ENCODE data around the gene CDIP1. TPM values are rescaled to one million over a fixed set of nuclear protein-coding genes. Genes with fewer than 3 reads are reported as not detected.

The CDIP1 gene
- total RNA-seq, 2 donors from 2014 or later = 41.8 to 64.4 TPM

GRCh38 chr16:4519274-4520058, 19.1 kb downstream of the CDIP1 start:
- DNase-seq = no peak
- H3K27ac Mint-ChIP-seq = peak overlapping the region; percentile 64
- 87 to 88% methylated on average over 10 to 15 of the region's 15 CpGs for WGBS, 2 experiments (ENCODE audit: insufficient coverage in 1 of 2, insufficient read length in 1 of 2)

GRCh38 chr16:4517812-4518680, 20.5 kb downstream of the CDIP1 start:
- H3K27ac ChIP-seq (ENCODE audit: low read depth, low read length) = no peak overlapping the region

More at GRCh38 chr16:4519274-4520058, 19.1 kb downstream of the CDIP1 start:
- H3K27ac ChIP-seq (ENCODE audit: low read depth, low read length) = no peak overlapping the region
- no peak overlapping the region for H3K4me3 ChIP-seq (ENCODE audit: low read length)
- H3K9me3 ChIP-seq (ENCODE audit: control insufficient read depth, low read length) = no peaks in the 10 kb centered on the region
- Mint-ChIP-seq H3K4me1 (no peaks in the 10 kb centered on the region), H3K27me3 (ENCODE audit: insufficient read depth) (no peaks in the 10 kb centered on the region), H3K4me3 (no peak overlapping the region), H3K9me3 (no peaks in the 10 kb centered on the region), H3K36me3 (ENCODE audit: low read depth) (peaks cover 4% of the 10 kb centered on the region)
- TF ChIP-seq, protein P1, sequence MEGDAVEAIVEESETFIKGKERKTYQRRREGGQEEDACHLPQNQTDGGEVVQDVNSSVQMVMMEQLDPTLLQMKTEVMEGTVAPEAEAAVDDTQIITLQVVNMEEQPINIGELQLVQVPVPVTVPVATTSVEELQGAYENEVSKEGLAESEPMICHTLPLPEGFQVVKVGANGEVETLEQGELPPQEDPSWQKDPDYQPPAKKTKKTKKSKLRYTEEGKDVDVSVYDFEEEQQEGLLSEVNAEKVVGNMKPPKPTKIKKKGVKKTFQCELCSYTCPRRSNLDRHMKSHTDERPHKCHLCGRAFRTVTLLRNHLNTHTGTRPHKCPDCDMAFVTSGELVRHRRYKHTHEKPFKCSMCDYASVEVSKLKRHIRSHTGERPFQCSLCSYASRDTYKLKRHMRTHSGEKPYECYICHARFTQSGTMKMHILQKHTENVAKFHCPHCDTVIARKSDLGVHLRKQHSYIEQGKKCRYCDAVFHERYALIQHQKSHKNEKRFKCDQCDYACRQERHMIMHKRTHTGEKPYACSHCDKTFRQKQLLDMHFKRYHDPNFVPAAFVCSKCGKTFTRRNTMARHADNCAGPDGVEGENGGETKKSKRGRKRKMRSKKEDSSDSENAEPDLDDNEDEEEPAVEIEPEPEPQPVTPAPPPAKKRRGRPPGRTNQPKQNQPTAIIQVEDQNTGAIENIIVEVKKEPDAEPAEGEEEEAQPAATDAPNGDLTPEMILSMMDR (conservative IDR thresholded peaks at IDR 0.05) = no peak
- H3K9ac ChIP-seq (ENCODE audit: extremely low read depth, low read length, poor library complexity, severe bottlenecking) = no peak overlapping the region
- H3K4me1 ChIP-seq (ENCODE audit: control insufficient read depth, insufficient read depth, low read length) = no peaks in the 10 kb centered on the region
- no peaks in the 10 kb centered on the region for H3K27me3 ChIP-seq (ENCODE audit: control insufficient read depth, insufficient read depth, low read length, poor library complexity, severe bottlenecking)
- H3K36me3 ChIP-seq (ENCODE audit: control insufficient read depth, insufficient read depth, low read length) = no peaks in the 10 kb centered on the region

GRCh38 chr16:4515611-4516233, 22.9 kb downstream of the CDIP1 start:
- no peak overlapping the region for H3K4me3 ChIP-seq (ENCODE audit: low read length)
- H3K27ac ChIP-seq (ENCODE audit: low read depth, low read length) = no peak overlapping the region
- H3K27ac Mint-ChIP-seq = no peak overlapping the region
- DNase-seq = no peak
- no peak overlapping the region for H3K9ac ChIP-seq (ENCODE audit: extremely low read depth, low read length, poor library complexity, severe bottlenecking)
- TF ChIP-seq, protein P1 (conservative IDR thresholded peaks at IDR 0.05) = no peak
- no peaks in the 10 kb centered on the region for H3K4me1 ChIP-seq (ENCODE audit: control insufficient read depth, insufficient read depth, low read length)
- peaks cover 13% of the 10 kb centered on the region for H3K36me3 Mint-ChIP-seq (ENCODE audit: low read depth)
- WGBS, 2 experiments (ENCODE audit: insufficient coverage in 1 of 2, insufficient read length in 1 of 2) = 92 to 100% methylated on average over 4 to 5 of the region's 5 CpGs
- H3K27me3 Mint-ChIP-seq (ENCODE audit: insufficient read depth) = no peaks in the 10 kb centered on the region
- H3K27me3 ChIP-seq (ENCODE audit: control insufficient read depth, insufficient read depth, low read length, poor library complexity, severe bottlenecking) = no peaks in the 10 kb centered on the region
- no peaks in the 10 kb centered on the region for H3K9me3 Mint-ChIP-seq
- H3K4me1 Mint-ChIP-seq = peaks cover 4% of the 10 kb centered on the region
- H3K4me3 Mint-ChIP-seq = no peak overlapping the region
- H3K9me3 ChIP-seq (ENCODE audit: control insufficient read depth, low read length) = no peaks in the 10 kb centered on the region
- peaks cover 12% of the 10 kb centered on the region for H3K36me3 ChIP-seq (ENCODE audit: control insufficient read depth, insufficient read depth, low read length)

More at GRCh38 chr16:4517812-4518680, 20.5 kb downstream of the CDIP1 start:
- H3K27me3 ChIP-seq (ENCODE audit: control insufficient read depth, insufficient read depth, low read length, poor library complexity, severe bottlenecking) = no peaks in the 10 kb centered on the region
- Mint-ChIP-seq H3K27me3 (ENCODE audit: insufficient read depth) (no peaks in the 10 kb centered on the region), H3K9me3 (no peaks in the 10 kb centered on the region), H3K27ac (peak overlapping the region; percentile 49), H3K4me3 (no peak overlapping the region), H3K4me1 (no peaks in the 10 kb centered on the region), H3K36me3 (ENCODE audit: low read depth) (no peaks in the 10 kb centered on the region)
- H3K36me3 ChIP-seq (ENCODE audit: control insufficient read depth, insufficient read depth, low read length) = no peaks in the 10 kb centered on the region
- H3K4me1 ChIP-seq (ENCODE audit: control insufficient read depth, insufficient read depth, low read length) = no peaks in the 10 kb centered on the region
- no peak overlapping the region for H3K9ac ChIP-seq (ENCODE audit: extremely low read depth, low read length, poor library complexity, severe bottlenecking)
- peak; percentile 92 for DNase-seq
- WGBS, 2 experiments (ENCODE audit: insufficient coverage in 1 of 2, insufficient read length in 1 of 2) = 34 to 65% methylated on average over 3 to 12 of the region's 12 CpGs
- TF ChIP-seq, protein P1 (conservative IDR thresholded peaks at IDR 0.05) = peak; percentile 94
- H3K9me3 ChIP-seq (ENCODE audit: control insufficient read depth, low read length) = no peaks in the 10 kb centered on the region
- no peak overlapping the region for H3K4me3 ChIP-seq (ENCODE audit: low read length)
